Fibroblast of villous mesenchyme (primary cell): ENCODE measurements around the gene DCTN3. TPM values are rescaled to one million over a fixed set of nuclear protein-coding genes. Genes with fewer than 3 reads are reported as not detected.

Experiments used
- DNase-seq: peaks from one replicate; pipeline ENCODE4 v3.0.0-alpha.2; 2010; ENCODE audit warnings: low read depth
- H3K4me3 ChIP-seq: 2 replicates; pipeline ENCODE4 v1.5.1; 2011; ENCODE audit warnings: low read depth, mild to moderate bottlenecking, low read length
- small RNA-seq: library from RNA; depleted of rRNA; stranded (forward); fragments of <200 nt; gene quantifications from one replicate; pipeline ENCODE3, GENCODE V24; 2012
- total RNA-seq: library from RNA; depleted of rRNA; stranded (reverse); fragments of >200 nt; gene quantifications from 2 replicates; pipeline ENCODE4 v1.2.3, GENCODE V29; 2012
- TF ChIP-seq, protein P1 (sequence below): IDR thresholded peaks from 2 replicates; pipeline ENCODE4 v1.5.1; 2012; ENCODE audit warnings: low read depth, mild to moderate bottlenecking, low read length; ENCODE audit not compliant: insufficient read depth

The DCTN3 gene
- total RNA-seq, 1 donor, result 70.8 TPM

DNA sequence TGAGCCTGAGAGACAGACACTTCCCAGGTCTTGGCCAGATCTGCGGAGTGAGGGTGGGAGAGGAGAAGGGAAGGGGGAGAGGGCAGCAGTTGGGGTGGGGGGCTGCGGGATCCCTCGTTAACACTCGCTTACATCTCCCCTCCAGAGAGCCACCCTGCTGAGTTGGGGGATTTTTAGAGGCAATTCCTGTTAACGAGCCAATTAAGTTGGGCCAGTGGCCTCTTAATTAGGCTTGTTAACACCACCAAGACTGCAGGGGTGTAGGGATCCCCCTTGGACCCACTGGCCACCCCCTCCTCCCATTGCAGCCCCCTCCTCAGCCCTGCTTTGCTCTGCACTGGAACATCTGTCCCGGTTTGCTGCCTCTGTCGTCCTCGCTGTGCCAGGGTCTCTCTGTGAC is 54.4 kb downstream of the DCTN3 start:
- TF ChIP-seq, protein P1, sequence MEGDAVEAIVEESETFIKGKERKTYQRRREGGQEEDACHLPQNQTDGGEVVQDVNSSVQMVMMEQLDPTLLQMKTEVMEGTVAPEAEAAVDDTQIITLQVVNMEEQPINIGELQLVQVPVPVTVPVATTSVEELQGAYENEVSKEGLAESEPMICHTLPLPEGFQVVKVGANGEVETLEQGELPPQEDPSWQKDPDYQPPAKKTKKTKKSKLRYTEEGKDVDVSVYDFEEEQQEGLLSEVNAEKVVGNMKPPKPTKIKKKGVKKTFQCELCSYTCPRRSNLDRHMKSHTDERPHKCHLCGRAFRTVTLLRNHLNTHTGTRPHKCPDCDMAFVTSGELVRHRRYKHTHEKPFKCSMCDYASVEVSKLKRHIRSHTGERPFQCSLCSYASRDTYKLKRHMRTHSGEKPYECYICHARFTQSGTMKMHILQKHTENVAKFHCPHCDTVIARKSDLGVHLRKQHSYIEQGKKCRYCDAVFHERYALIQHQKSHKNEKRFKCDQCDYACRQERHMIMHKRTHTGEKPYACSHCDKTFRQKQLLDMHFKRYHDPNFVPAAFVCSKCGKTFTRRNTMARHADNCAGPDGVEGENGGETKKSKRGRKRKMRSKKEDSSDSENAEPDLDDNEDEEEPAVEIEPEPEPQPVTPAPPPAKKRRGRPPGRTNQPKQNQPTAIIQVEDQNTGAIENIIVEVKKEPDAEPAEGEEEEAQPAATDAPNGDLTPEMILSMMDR, result no peak
- no peak overlapping the region for H3K4me3 ChIP-seq
- no peak for DNase-seq

DNA sequence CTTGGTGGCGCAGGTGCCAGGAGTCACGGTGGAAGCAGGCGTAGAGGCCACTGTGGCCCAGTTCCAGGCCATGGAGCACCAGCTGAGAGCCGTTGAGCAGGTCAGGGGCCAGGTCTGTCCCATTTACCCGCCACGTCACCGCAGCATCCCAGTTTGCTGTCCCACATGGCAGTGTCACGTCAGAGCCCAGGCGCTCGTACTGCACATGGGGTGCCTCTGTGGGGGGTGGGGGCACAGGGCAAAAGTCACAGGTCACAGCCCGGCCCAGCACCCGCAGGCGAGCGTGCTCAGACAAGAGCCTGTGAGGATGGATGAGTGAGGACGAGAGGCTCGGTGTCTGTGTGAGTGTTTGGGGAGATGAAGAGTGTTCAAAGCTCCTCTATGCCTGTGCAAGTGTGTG is 55.7 kb downstream of the DCTN3 start:
- no peak overlapping the region for H3K4me3 ChIP-seq
- DNase-seq, result no peak
- TF ChIP-seq, protein P1, result no peak

Small RNA genes lying within 50 kb of the gene (small RNA-seq; reads per million reads assigned to genes)
- gene CCL27, result not detected

Other genes starting within 250 kb of the DCTN3 start
- gene MYORG, start 243.6 kb downstream of the DCTN3 start, total RNA-seq, result 0.64 and 1.3 TPM in 2 replicates
- gene FAM219A, start 161.9 kb downstream of the DCTN3 start, total RNA-seq, result 9.3 and 9.9 TPM in 2 replicates
- under 0.01 TPM in 1 of 2 replicates, not detected in the other for gene DNAI1, start 161.7 kb downstream of the DCTN3 start, total RNA-seq
- not detected in 2 replicates for gene ENHO, start 97.5 kb downstream of the DCTN3 start, total RNA-seq
- not detected in 2 replicates for gene CNTFR, start 30.8 kb downstream of the DCTN3 start, total RNA-seq
- 14.7 and 14.8 TPM in 2 replicates for gene RPP25L, start 8.4 kb downstream of the DCTN3 start, total RNA-seq
- gene ARID3C, start 8.6 kb upstream of the DCTN3 start, total RNA-seq, result 0.32 TPM in 1 of 2 replicates, not detected in the other
- 71.7 and 76.7 TPM in 2 replicates for gene SIGMAR1, start 17.3 kb upstream of the DCTN3 start, total RNA-seq
- gene GALT, start 26.2 kb upstream of the DCTN3 start, total RNA-seq, result 34.1 and 36.7 TPM in 2 replicates
- gene IL11RA, start 31.7 kb upstream of the DCTN3 start, total RNA-seq, result 8.2 and 14.8 TPM in 2 replicates
- not detected in 2 replicates for gene CCL27, start 42.2 kb upstream of the DCTN3 start, total RNA-seq
- gene CCL19, start 70.8 kb upstream of the DCTN3 start, total RNA-seq, result not detected in 2 replicates
- gene CCL21, start 89.6 kb upstream of the DCTN3 start, total RNA-seq, result not detected in 2 replicates